CD14-positive monocyte (primary cell): Measurements from ENCODE around the gene RNPS1. TPM values are rescaled to one million over a fixed set of nuclear protein-coding genes. Genes with fewer than 3 reads are reported as not detected.

Experiments
- DNase-seq, 3 donors: peaks; one replicate each; pipeline ENCODE4 v3.0.0-alpha.2; 2011 to 2022
- H2AFZ ChIP-seq: 2 replicates; pipeline ENCODE4 v1.6.0; 2012; ENCODE audit warnings: mild to moderate bottlenecking, low read depth, low read length, inconsistent platforms; ENCODE audit not compliant: insufficient read depth, poor library complexity, severe bottlenecking
- H3K27ac ChIP-seq, 2 donors: 1 replicate in 1 of 2; 2 replicates in 1 of 2; pipeline ENCODE4 v1.5.1; 2012 to 2013; ENCODE audit warnings: low read length in 2 of 2, control low read depth in 1 of 2, inconsistent platforms in 1 of 2, low read depth in 1 of 2, mild to moderate bottlenecking in 1 of 2
- H3K27me3 ChIP-seq, 2 donors: one replicate each; pipeline versions ENCODE4 v1.6.0 to v1.6.1; 2011 to 2013; ENCODE audit warnings: low read length in 2 of 2; ENCODE audit not compliant: control insufficient read depth in 2 of 2, insufficient read depth in 2 of 2
- H3K36me3 ChIP-seq, 2 donors: replicated peaks in 1 of 2; 1 replicate in 1 of 2; 2 replicates in 1 of 2; pipeline versions ENCODE4 v1.5.1 to v1.6.1; 2012 to 2013; ENCODE audit warnings: low read length in 2 of 2, control low read depth in 1 of 2, inconsistent platforms in 1 of 2, mild to moderate bottlenecking in 1 of 2; ENCODE audit not compliant: insufficient read depth in 2 of 2, control insufficient read depth in 1 of 2
- H3K4me1 ChIP-seq, 2 donors: 1 replicate in 1 of 2; 2 replicates in 1 of 2; pipeline versions ENCODE4 v1.5.1 to v1.6.1; 2012 to 2013; ENCODE audit warnings: low read length in 2 of 2, control low read depth in 1 of 2, inconsistent platforms in 1 of 2, mild to moderate bottlenecking in 1 of 2, moderate library complexity in 1 of 2; ENCODE audit not compliant: insufficient read depth in 2 of 2, control insufficient read depth in 1 of 2
- H3K4me2 ChIP-seq: replicated peaks from 2 replicates; pipeline ENCODE3; 2012; ENCODE audit warnings: low read length, moderate library complexity, mild to moderate bottlenecking; ENCODE audit not compliant: poor library complexity, severe bottlenecking; ENCODE audit errors: extremely low read depth
- H3K4me3 ChIP-seq, 3 experiments: fragments of 200-600 bp in 1 of 3; sonication (generic) in 1 of 3; replicated peaks in 1 of 3; 1 replicate in 2 of 3; 2 replicates in 1 of 3; pipeline ENCODE4 v1.5.1; 2011 to 2013; ENCODE audit warnings: low read length in 3 of 3, mild to moderate bottlenecking in 3 of 3, control low read depth in 2 of 3, low read depth in 2 of 3, inconsistent platforms in 1 of 3, moderate library complexity in 1 of 3
- H3K79me2 ChIP-seq: 2 replicates; pipeline ENCODE4 v1.6.0; 2012; ENCODE audit warnings: mild to moderate bottlenecking, control low read depth, inconsistent platforms, low read length, moderate library complexity; ENCODE audit not compliant: insufficient read depth
- H3K9ac ChIP-seq: 2 replicates; pipeline ENCODE4 v1.6.0; 2017; ENCODE audit warnings: low read length, mild to moderate bottlenecking; ENCODE audit not compliant: insufficient read depth, poor library complexity, severe bottlenecking
- H3K9me3 ChIP-seq, 2 donors: replicated peaks in 1 of 2; 1 replicate in 1 of 2; 2 replicates in 1 of 2; pipeline versions ENCODE4 v1.5.1 to v1.6.1; 2012 to 2013; ENCODE audit warnings: low read length in 2 of 2, control low read depth in 1 of 2; ENCODE audit not compliant: control insufficient read depth in 1 of 2, insufficient read depth in 1 of 2
- H4K20me1 ChIP-seq: 2 replicates; pipeline ENCODE4 v1.6.0; 2012; ENCODE audit warnings: mild to moderate bottlenecking, low read length, control low read depth, moderate library complexity; ENCODE audit not compliant: insufficient read depth
- H3K27ac Mint-ChIP-seq, 7 donors: one replicate each; pipeline ENCODE4 v1.8.0; 2020; ENCODE audit warnings: mild to moderate bottlenecking in 7 of 7, mixed read lengths in 7 of 7, moderate library complexity in 6 of 7, inconsistent platforms in 2 of 7
- H3K27me3 Mint-ChIP-seq, 3 donors: one replicate each; pipeline ENCODE4 v1.8.0; 2021 to 2022; ENCODE audit warnings: low read depth in 3 of 3, mild to moderate bottlenecking in 3 of 3, mixed read lengths in 3 of 3, moderate library complexity in 3 of 3, inconsistent platforms in 1 of 3
- H3K36me3 Mint-ChIP-seq, 2 donors: one replicate each; pipeline ENCODE4 v1.8.0; 2020; ENCODE audit warnings: mixed read lengths in 2 of 2, inconsistent platforms in 1 of 2, mild to moderate bottlenecking in 1 of 2
- H3K4me1 Mint-ChIP-seq: one replicate; pipeline ENCODE4 v1.8.0; 2020; ENCODE audit warnings: mild to moderate bottlenecking, mixed read lengths
- H3K4me3 Mint-ChIP-seq, 2 donors: one replicate each; pipeline ENCODE4 v1.8.0; 2020; ENCODE audit warnings: mild to moderate bottlenecking in 2 of 2, mixed read lengths in 2 of 2, moderate library complexity in 1 of 2
- H3K9me3 Mint-ChIP-seq, 7 donors: one replicate each; pipeline ENCODE4 v1.8.0; 2020 to 2022; ENCODE audit warnings: mixed read lengths in 7 of 7, mild to moderate bottlenecking in 6 of 7, moderate library complexity in 6 of 7, inconsistent platforms in 2 of 7
- WGBS: methylation state at CpG from one replicate; pipeline ENCODE4 v1.1.5; 2013; ENCODE audit warnings: missing lambda C conversion rate; ENCODE audit not compliant: insufficient coverage; 5-methylcytosine and 5-hydroxymethylcytosine counted together
- intact Hi-C, 2 donors: fragments of 100-400 bp; cut with micrococcal nuclease; formaldehyde crosslinking; loops; one replicate each; pipeline versions ENCODE4 v1.15.0 to v1.15.1; 2023
- polyA plus RNA-seq, 3 donors: library from polyadenylated mRNA; depleted of rRNA in 1 of 3; unstranded in 2 of 3; stranded (reverse) in 1 of 3; fragments of 300-500 nt in 2 of 3; fragments of >200 nt in 1 of 3; fragmentation: Illumina TruSeq in 2 of 3; gene quantifications; 1 replicate in 2 of 3; 2 replicates in 1 of 3; pipeline ENCODE4 v1.2.3, GENCODE V29; 2012 to 2021
- TF ChIP-seq, protein P1 (sequence below): fragments of 200-600 bp; IDR thresholded peaks from one replicate; pipeline ENCODE4 v1.8.0; 2022; ENCODE audit warnings: antibody characterized with exemption, mild to moderate bottlenecking

Gene RNPS1
- polyA plus RNA-seq, 3 donors = 93.7 to 176 (median 106) TPM

GRCh38 chr16:2299121-2299914 is 31.4 kb upstream of the RNPS1 start:
- Histone ChIP-seq H3K9ac (no peak overlapping the region), H2AFZ (no peak overlapping the region), H3K27ac (no peak overlapping the region), H3K4me2 (no peak overlapping the region), H4K20me1 (no peaks in the 10 kb centered on the region), H3K79me2 (no peaks in the 10 kb centered on the region), H3K27me3 (no peaks in the 10 kb centered on the region), H3K4me1 (peaks cover 0 to 6% of the 10 kb centered on the region in 2 donors), H3K9me3 (no peaks in the 10 kb centered on the region), H3K36me3 (no peaks in the 10 kb centered on the region), H3K4me3 (no peak overlapping the region)
- Mint-ChIP-seq H3K27ac (no peak overlapping the region), H3K4me3 (no peak overlapping the region), H3K27me3 (peaks cover 0 to 2% (median 0%) of the 10 kb centered on the region in 3 donors), H3K36me3 (no peaks in the 10 kb centered on the region), H3K4me1 (peaks cover 8% of the 10 kb centered on the region), H3K9me3 (no peaks in the 10 kb centered on the region)
- TF ChIP-seq, protein P1, sequence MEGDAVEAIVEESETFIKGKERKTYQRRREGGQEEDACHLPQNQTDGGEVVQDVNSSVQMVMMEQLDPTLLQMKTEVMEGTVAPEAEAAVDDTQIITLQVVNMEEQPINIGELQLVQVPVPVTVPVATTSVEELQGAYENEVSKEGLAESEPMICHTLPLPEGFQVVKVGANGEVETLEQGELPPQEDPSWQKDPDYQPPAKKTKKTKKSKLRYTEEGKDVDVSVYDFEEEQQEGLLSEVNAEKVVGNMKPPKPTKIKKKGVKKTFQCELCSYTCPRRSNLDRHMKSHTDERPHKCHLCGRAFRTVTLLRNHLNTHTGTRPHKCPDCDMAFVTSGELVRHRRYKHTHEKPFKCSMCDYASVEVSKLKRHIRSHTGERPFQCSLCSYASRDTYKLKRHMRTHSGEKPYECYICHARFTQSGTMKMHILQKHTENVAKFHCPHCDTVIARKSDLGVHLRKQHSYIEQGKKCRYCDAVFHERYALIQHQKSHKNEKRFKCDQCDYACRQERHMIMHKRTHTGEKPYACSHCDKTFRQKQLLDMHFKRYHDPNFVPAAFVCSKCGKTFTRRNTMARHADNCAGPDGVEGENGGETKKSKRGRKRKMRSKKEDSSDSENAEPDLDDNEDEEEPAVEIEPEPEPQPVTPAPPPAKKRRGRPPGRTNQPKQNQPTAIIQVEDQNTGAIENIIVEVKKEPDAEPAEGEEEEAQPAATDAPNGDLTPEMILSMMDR = no peak
- intact Hi-C loops = no loop called here
- WGBS = 92% methylated on average over 23 of the region's 31 CpGs
- no peak for DNase-seq

GRCh38 chr16:2298621-2299020 is 30.7 kb upstream of the RNPS1 start:
- Mint-ChIP-seq H3K4me3 (no peak overlapping the region), H3K4me1 (peaks cover 8% of the 10 kb centered on the region), H3K27me3 (peaks cover 0 to 5% (median 0%) of the 10 kb centered on the region in 3 donors), H3K9me3 (no peaks in the 10 kb centered on the region), H3K27ac (no peak overlapping the region), H3K36me3 (no peaks in the 10 kb centered on the region)
- H3K79me2 ChIP-seq = no peaks in the 10 kb centered on the region
- no peaks in the 10 kb centered on the region for H4K20me1 ChIP-seq
- TF ChIP-seq, protein P1 = no peak
- no peak overlapping the region for H3K9ac ChIP-seq
- H3K4me2 ChIP-seq = no peak overlapping the region
- H3K27me3 ChIP-seq = no peaks in the 10 kb centered on the region
- no peaks in the 10 kb centered on the region for H3K36me3 ChIP-seq
- 92% methylated on average over 5 of the region's 9 CpGs for WGBS
- H3K4me3 ChIP-seq = no peak overlapping the region
- intact Hi-C loops = no loop called here
- no peak overlapping the region for H3K27ac ChIP-seq
- DNase-seq = no peak
- no peaks in the 10 kb centered on the region for H3K9me3 ChIP-seq
- H3K4me1 ChIP-seq = peaks cover 0 to 6% of the 10 kb centered on the region in 2 donors
- no peak overlapping the region for H2AFZ ChIP-seq
